HG02981 (cell line): ENCODE results near the gene CADM1.
"Not testable (repeated sequence)": the region's sequence is repeated elsewhere in the genome, so short reads cannot be mapped to it uniquely, and the experiment has no call there.

ENCODE experiments used
- ATAC-seq: cut with Tn5 transposase; IDR thresholded peaks from one replicate; pipeline ENCODE4 v1.9.1; 2021; ENCODE audit warnings: mild to moderate bottlenecking, moderate library complexity; ENCODE audit not compliant: unreplicated experiment

The CADM1 gene

GRCh38 chr11:115481528-115481927 is 22.7 kb downstream of the CADM1 start:
- no peak for ATAC-seq

GRCh38 chr11:115480611-115481010 is 23.6 kb downstream of the CADM1 start:
- no peak for ATAC-seq

- no peak for ATAC-seq
Measured at GRCh38 chr11:115477410-115477809, 26.8 kb downstream of the CADM1 start.

- no peak for ATAC-seq
Measured at GRCh38 chr11:115476463-115477286, 27.5 kb downstream of the CADM1 start.

GRCh38 chr11:115475564-115475963 is 28.7 kb downstream of the CADM1 start:
- no peak for ATAC-seq

GRCh38 chr11:115474306-115474705 is 29.9 kb downstream of the CADM1 start:
- not testable (repeated sequence) for ATAC-seq

GRCh38 chr11:115473167-115473566 is 31.0 kb downstream of the CADM1 start:
- ATAC-seq: no peak

GRCh38 chr11:115471367-115471766 is 32.8 kb downstream of the CADM1 start:
- no peak for ATAC-seq

- ATAC-seq: no peak
Measured at GRCh38 chr11:115470928-115471327, 33.3 kb downstream of the CADM1 start.

- no peak for ATAC-seq
Measured at GRCh38 chr11:115469361-115469760, 34.9 kb downstream of the CADM1 start.

GRCh38 chr11:115466122-115466521 is 38.1 kb downstream of the CADM1 start:
- ATAC-seq: no peak

- ATAC-seq: no peak
Measured at GRCh38 chr11:115464269-115464668, 39.9 kb downstream of the CADM1 start.

GRCh38 chr11:115463606-115464005 is 40.6 kb downstream of the CADM1 start:
- no peak for ATAC-seq

GRCh38 chr11:115462757-115463156 is 41.5 kb downstream of the CADM1 start:
- no peak for ATAC-seq

- ATAC-seq: no peak
Measured at GRCh38 chr11:115462004-115462541, 42.1 kb downstream of the CADM1 start.

- no peak for ATAC-seq
Measured at GRCh38 chr11:115460512-115460911, 43.7 kb downstream of the CADM1 start.

GRCh38 chr11:115459563-115459962 is 44.7 kb downstream of the CADM1 start:
- no peak for ATAC-seq

- no peak for ATAC-seq
Measured at GRCh38 chr11:115458877-115459276, 45.3 kb downstream of the CADM1 start.

- ATAC-seq: no peak
Measured at GRCh38 chr11:115456019-115456418, 48.2 kb downstream of the CADM1 start.

GRCh38 chr11:115455613-115456012 is 48.6 kb downstream of the CADM1 start:
- no peak for ATAC-seq

- no peak for ATAC-seq
Measured at GRCh38 chr11:115454525-115454924, 49.7 kb downstream of the CADM1 start.

- no peak for ATAC-seq
Measured at GRCh38 chr11:115453693-115454490, 50.3 kb downstream of the CADM1 start.
